K562 (cell line): ENCODE measurements around the gene STXBP6.

Source experiments
- ARNT ChIP-seq, 2 experiments: fragments of 450-650 bp; IDR thresholded peaks; 2 replicates each; pipeline ENCODE4 v1.6.1; 2016; ENCODE audit warnings: mild to moderate bottlenecking in 1 of 2
- BHLHE40 ChIP-seq: IDR thresholded peaks from 2 replicates; pipeline ENCODE4 v1.6.1; 2011; ENCODE audit warnings: low read length, improper control_type of control experiment
- CHD2 ChIP-seq: IDR thresholded peaks from 2 replicates; pipeline ENCODE4 v1.6.1; 2011; ENCODE audit warnings: low read depth, low read length
- ETV6 ChIP-seq, 3 experiments: fragments of 150-350 bp in 1 of 3; sonication (generic) in 1 of 3; formaldehyde crosslinking in 1 of 3; IDR thresholded peaks; 2 replicates each; pipeline versions ENCODE4 v1.6.1 to v1.8.0; 2014 to 2022; ENCODE audit warnings: borderline replicate concordance in 2 of 3, low read depth in 2 of 3, antibody characterized with exemption in 1 of 3, low read length in 1 of 3, mild to moderate bottlenecking in 1 of 3, missing genetic modification reagents in 1 of 3
- HCFC1 ChIP-seq: IDR thresholded peaks from 2 replicates; pipeline ENCODE4 v1.6.1; 2012; ENCODE audit warnings: low read depth, low read length, improper control_type of control experiment
- RCOR1 ChIP-seq, 2 experiments: IDR thresholded peaks; 2 replicates each; pipeline ENCODE4 v1.6.1; 2012; ENCODE audit warnings: low read depth in 2 of 2, low read length in 2 of 2, borderline replicate concordance in 1 of 2, improper control_type of control experiment in 1 of 2
- TBP ChIP-seq: optimal IDR thresholded peaks from 2 replicates; pipeline ENCODE3; 2011; ENCODE audit warnings: low read depth, low read length, improper control_type of control experiment
- TRIM24 ChIP-seq, 2 experiments: fragments of 450-650 bp; IDR thresholded peaks; 2 replicates each; pipeline ENCODE4 v1.6.1; 2016
- ZBTB1 ChIP-seq: sonication (generic); formaldehyde crosslinking; IDR thresholded peaks from 2 replicates; pipeline ENCODE4 v1.8.1; 2023; ENCODE audit warnings: missing genetic modification reagents, low read depth, mild to moderate bottlenecking, borderline replicate concordance
- ZBTB26 ChIP-seq: fragments of 450-650 bp; formaldehyde crosslinking; IDR thresholded peaks from 2 replicates; pipeline ENCODE4 v1.4.0; 2022; ENCODE audit warnings: missing genetic modification characterization
- ZNF174 ChIP-seq: fragments of 250-450 bp; sonication (Bioruptor Pico); IDR thresholded peaks from 2 replicates; pipeline ENCODE4 v1.4.0; 2020; ENCODE audit warnings: mild to moderate bottlenecking
- ZNF274 ChIP-seq: IDR thresholded peaks from 2 replicates; pipeline ENCODE4 v1.6.1; 2011; ENCODE audit warnings: low read depth, mild to moderate bottlenecking, low read length, moderate library complexity, borderline replicate concordance
- TF ChIP-seq, protein P1 (sequence below), 3 experiments: IDR thresholded peaks in 2 of 3; conservative IDR thresholded peaks in 1 of 3; 2 replicates each; pipeline ENCODE4 v1.5.1; 2011 to 2012; ENCODE audit warnings: low read length in 3 of 3, mild to moderate bottlenecking in 3 of 3, control low read depth in 2 of 3, improper control_type of control experiment in 1 of 3, inconsistent platforms in 1 of 3, low read depth in 1 of 3, mixed read lengths in 1 of 3, moderate library complexity in 1 of 3; ENCODE audit not compliant: insufficient read depth in 2 of 3
- TF ChIP-seq, protein P2 (sequence below): sonication (generic); formaldehyde crosslinking; IDR thresholded peaks from 2 replicates; pipeline ENCODE4 v1.8.0; 2023; ENCODE audit warnings: mild to moderate bottlenecking, missing genetic modification reagents

DNA sequence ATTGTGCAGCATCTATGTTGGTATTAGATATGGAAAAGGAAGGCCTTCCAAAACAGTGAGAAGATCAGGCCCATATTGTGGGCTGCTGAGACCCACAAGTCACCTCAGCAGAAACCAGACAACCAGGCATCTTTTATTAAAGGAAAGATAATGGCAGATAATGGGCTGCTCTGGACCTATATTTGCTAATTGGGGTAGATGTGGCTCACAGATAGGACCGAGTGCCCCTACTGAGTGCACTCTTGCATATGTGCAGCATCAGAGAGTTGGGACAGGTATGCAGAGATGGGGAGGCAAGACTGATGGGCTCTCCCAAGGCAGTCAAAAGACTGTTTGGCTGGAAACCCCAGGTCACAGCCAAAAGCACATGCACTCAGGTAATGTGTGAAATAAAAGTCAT lies 266.2 kb downstream of the STXBP6 start:
- TF ChIP-seq, protein P1, sequence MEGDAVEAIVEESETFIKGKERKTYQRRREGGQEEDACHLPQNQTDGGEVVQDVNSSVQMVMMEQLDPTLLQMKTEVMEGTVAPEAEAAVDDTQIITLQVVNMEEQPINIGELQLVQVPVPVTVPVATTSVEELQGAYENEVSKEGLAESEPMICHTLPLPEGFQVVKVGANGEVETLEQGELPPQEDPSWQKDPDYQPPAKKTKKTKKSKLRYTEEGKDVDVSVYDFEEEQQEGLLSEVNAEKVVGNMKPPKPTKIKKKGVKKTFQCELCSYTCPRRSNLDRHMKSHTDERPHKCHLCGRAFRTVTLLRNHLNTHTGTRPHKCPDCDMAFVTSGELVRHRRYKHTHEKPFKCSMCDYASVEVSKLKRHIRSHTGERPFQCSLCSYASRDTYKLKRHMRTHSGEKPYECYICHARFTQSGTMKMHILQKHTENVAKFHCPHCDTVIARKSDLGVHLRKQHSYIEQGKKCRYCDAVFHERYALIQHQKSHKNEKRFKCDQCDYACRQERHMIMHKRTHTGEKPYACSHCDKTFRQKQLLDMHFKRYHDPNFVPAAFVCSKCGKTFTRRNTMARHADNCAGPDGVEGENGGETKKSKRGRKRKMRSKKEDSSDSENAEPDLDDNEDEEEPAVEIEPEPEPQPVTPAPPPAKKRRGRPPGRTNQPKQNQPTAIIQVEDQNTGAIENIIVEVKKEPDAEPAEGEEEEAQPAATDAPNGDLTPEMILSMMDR (IDR thresholded peaks at IDR 0.05 in 2 of 3, conservative IDR thresholded peaks at IDR 0.05 in 1 of 3; ENCODE audit: insufficient read depth in 2 of 3, low read depth in 1 of 3, low read length in 3 of 3) = no peak
- TF ChIP-seq HCFC1 (no peak), ETV6 (IDR thresholded peaks at IDR 0.05; ENCODE audit: borderline replicate concordance in 1 of 2, low read depth in 2 of 2, low read length in 1 of 2) (no peak), ETV6 (CRISPR knock-in tag; IDR thresholded peaks at IDR 0.05; ENCODE audit: borderline replicate concordance) (no peak), ZBTB1 (CRISPR knock-in tag) (no peak), ARNT (IDR thresholded peaks at IDR 0.05) (no peak), ZBTB26 (CRISPR knock-in tag) (no peak), ZNF174 (CRISPR knock-in tag) (no peak), TRIM24 (IDR thresholded peaks at IDR 0.05) (no peak), TBP (no peak), CHD2 (no peak), ZNF274 (no peak), BHLHE40 (no peak), RCOR1 (IDR thresholded peaks at IDR 0.05; ENCODE audit: borderline replicate concordance in 1 of 2, low read depth in 2 of 2, low read length in 2 of 2) (no peak)
- TF ChIP-seq, protein P2, sequence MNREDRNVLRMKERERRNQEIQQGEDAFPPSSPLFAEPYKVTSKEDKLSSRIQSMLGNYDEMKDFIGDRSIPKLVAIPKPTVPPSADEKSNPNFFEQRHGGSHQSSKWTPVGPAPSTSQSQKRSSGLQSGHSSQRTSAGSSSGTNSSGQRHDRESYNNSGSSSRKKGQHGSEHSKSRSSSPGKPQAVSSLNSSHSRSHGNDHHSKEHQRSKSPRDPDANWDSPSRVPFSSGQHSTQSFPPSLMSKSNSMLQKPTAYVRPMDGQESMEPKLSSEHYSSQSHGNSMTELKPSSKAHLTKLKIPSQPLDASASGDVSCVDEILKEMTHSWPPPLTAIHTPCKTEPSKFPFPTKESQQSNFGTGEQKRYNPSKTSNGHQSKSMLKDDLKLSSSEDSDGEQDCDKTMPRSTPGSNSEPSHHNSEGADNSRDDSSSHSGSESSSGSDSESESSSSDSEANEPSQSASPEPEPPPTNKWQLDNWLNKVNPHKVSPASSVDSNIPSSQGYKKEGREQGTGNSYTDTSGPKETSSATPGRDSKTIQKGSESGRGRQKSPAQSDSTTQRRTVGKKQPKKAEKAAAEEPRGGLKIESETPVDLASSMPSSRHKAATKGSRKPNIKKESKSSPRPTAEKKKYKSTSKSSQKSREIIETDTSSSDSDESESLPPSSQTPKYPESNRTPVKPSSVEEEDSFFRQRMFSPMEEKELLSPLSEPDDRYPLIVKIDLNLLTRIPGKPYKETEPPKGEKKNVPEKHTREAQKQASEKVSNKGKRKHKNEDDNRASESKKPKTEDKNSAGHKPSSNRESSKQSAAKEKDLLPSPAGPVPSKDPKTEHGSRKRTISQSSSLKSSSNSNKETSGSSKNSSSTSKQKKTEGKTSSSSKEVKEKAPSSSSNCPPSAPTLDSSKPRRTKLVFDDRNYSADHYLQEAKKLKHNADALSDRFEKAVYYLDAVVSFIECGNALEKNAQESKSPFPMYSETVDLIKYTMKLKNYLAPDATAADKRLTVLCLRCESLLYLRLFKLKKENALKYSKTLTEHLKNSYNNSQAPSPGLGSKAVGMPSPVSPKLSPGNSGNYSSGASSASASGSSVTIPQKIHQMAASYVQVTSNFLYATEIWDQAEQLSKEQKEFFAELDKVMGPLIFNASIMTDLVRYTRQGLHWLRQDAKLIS = no peak
